ENCODE measurements around the gene AGPAT3. TPM values are rescaled to one million over a fixed set of nuclear protein-coding genes. Genes with fewer than 3 reads are reported as not detected.

Gene AGPAT3
- total RNA-seq, 1 donor from 2014 or later, result 7.8 TPM

DNA sequence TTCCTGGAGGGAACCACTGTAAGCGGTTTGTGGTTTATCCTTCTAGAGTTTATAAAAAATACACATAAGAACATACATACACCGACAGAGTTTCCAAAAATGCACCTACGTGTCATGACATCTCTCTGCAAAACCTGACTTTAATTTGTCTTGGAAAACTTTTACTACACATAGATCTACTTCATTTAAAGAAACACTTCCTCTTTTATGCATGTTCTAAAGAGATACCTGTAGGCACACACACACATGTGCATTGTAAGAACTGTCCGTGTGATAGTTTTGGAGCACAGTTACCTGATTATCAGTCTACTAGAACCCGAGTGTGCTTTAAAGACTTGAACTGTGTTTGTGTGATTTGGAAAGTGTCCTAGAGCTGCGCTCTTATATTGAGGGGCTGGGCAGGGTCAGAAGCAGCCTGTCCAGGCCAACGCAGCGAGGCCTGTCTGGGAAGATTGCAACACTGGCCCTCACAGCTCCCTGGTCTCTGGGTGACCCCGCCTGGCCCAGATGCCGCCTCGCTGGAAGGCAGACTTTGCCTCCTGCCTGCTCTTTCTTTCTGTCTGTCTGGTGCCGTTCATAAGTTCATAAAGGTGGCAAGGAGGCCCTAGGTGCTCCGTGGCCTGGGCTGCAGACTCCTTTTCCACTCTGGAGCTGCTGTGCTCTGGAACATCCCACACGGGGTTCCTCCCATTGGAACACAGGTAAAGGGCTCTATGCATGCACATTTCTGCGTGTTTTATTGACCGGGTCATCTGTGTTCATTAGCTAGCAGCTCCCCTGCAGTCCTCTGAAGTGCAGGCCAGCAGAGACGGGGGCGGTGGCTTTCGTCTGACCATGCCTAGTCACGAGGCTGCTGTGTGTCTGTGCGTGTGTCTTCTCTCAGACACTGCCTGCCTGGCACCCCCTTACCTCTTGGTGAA lies 46.3 kb downstream of the AGPAT3 start:
- peak overlapping the region; percentile 11 for H3K4me3 Mint-ChIP-seq
- peak overlapping the region; percentile 42 for H3K27ac Mint-ChIP-seq
- H3K4me3 ChIP-seq, result no peak overlapping the region
- no peaks in the 10 kb centered on the region for H3K36me3 ChIP-seq
- H2AFZ ChIP-seq (replicated peaks), result no peak overlapping the region
- no peak overlapping the region for H3K27ac ChIP-seq
- no peaks in the 10 kb centered on the region for H3K4me1 ChIP-seq
- no peaks in the 10 kb centered on the region for H3K27me3 ChIP-seq
- H3K9ac ChIP-seq, result no peak overlapping the region
- TF ChIP-seq EZH2 (IDR thresholded peaks at IDR 0.05), result no peak
- no peak for TF ChIP-seq EZH2phosphoT487 (IDR thresholded peaks at IDR 0.05)
- TF ChIP-seq, protein P1, sequence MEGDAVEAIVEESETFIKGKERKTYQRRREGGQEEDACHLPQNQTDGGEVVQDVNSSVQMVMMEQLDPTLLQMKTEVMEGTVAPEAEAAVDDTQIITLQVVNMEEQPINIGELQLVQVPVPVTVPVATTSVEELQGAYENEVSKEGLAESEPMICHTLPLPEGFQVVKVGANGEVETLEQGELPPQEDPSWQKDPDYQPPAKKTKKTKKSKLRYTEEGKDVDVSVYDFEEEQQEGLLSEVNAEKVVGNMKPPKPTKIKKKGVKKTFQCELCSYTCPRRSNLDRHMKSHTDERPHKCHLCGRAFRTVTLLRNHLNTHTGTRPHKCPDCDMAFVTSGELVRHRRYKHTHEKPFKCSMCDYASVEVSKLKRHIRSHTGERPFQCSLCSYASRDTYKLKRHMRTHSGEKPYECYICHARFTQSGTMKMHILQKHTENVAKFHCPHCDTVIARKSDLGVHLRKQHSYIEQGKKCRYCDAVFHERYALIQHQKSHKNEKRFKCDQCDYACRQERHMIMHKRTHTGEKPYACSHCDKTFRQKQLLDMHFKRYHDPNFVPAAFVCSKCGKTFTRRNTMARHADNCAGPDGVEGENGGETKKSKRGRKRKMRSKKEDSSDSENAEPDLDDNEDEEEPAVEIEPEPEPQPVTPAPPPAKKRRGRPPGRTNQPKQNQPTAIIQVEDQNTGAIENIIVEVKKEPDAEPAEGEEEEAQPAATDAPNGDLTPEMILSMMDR (IDR thresholded peaks at IDR 0.05), result no peak
- H3K9me3 ChIP-seq (ENCODE audit: low read depth), result no peaks in the 10 kb centered on the region
- peaks cover 12% of the 10 kb centered on the region for H3K27me3 Mint-ChIP-seq (ENCODE audit: insufficient read depth, low read depth)
- no peak for DNase-seq (ENCODE audit: low spot score)
- peaks cover 55% of the 10 kb centered on the region for H3K4me1 Mint-ChIP-seq
- H3K79me2 ChIP-seq (ENCODE audit: low read depth), result no peaks in the 10 kb centered on the region
- H3K4me2 ChIP-seq, result no peak overlapping the region
- H3K9me3 Mint-ChIP-seq, result peaks cover 6% of the 10 kb centered on the region
- no peaks in the 10 kb centered on the region for H3F3A ChIP-seq (ENCODE audit: low read depth)
- peaks cover 13% of the 10 kb centered on the region for H3K36me3 Mint-ChIP-seq
- H4K20me1 ChIP-seq (ENCODE audit: low read depth), result no peaks in the 10 kb centered on the region

DNA sequence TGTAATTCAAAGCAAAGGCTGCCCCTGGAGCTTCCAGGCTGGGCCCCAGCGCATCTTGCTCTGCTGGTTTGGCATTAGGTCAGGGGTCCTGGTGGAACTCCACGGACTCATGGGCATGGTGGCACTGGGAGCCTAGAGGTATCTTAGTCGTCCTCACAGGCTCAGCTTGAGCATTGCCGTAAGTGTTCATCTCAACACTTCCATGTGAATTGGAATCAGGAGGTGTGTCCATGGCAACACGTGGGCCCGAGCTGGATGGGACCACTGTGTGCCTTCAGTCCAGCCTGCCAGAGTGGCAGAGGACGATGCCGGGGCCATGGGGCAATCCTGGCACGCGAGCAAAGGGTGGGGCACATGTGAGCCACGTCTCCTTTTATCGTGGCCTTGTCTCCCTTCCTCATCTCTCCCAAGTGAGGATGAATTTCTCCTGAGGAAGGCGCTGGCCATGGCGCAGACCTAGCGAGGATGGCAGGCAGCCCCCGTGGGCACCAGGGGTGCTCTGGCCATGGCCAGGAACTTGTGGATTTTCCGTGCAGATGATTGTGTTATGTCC lies 47.0 kb downstream of the AGPAT3 start:
- peaks cover 13% of the 10 kb centered on the region for H3K36me3 Mint-ChIP-seq
- no peaks in the 10 kb centered on the region for H4K20me1 ChIP-seq (ENCODE audit: low read depth)
- H3K9me3 ChIP-seq (ENCODE audit: low read depth), result no peaks in the 10 kb centered on the region

DNA sequence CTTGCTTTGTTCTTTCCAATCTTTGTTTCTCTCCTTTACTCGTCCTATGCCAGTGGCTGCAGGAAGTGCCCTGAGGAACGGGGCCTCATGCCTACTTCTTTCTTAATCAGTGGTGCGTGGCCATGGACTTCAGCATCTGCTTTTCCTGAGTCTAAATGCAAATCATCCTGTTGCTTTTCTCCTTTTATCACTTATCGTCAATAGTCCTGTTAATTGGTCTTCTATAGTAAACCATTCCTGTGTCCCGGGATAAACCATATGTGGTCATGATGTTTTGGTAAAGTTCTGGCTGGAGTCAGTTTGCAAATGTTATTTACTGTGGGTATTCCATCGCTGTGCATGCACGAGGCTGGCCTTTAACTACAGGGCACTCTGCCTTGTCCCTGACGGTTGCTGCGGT lies 47.5 kb downstream of the AGPAT3 start:
- DNase-seq (ENCODE audit: low spot score), result no peak
- no peak overlapping the region for H3K27ac ChIP-seq
- H3K4me3 ChIP-seq, result no peak overlapping the region
- no peaks in the 10 kb centered on the region for H3K4me1 ChIP-seq
- no peak overlapping the region for H3K4me3 Mint-ChIP-seq
- H3K36me3 Mint-ChIP-seq, result peaks cover 13% of the 10 kb centered on the region
- H3K4me1 Mint-ChIP-seq, result peaks cover 64% of the 10 kb centered on the region
- no peaks in the 10 kb centered on the region for H3K36me3 ChIP-seq
- peak overlapping the region; percentile 64 for H3K27ac Mint-ChIP-seq
- H3K9ac ChIP-seq, result no peak overlapping the region
- no peaks in the 10 kb centered on the region for H3K9me3 ChIP-seq (ENCODE audit: low read depth)
- H3F3A ChIP-seq (ENCODE audit: low read depth), result no peaks in the 10 kb centered on the region
- no peaks in the 10 kb centered on the region for H3K79me2 ChIP-seq (ENCODE audit: low read depth)
- H3K27me3 Mint-ChIP-seq (ENCODE audit: insufficient read depth, low read depth), result peaks cover 14% of the 10 kb centered on the region
- TF ChIP-seq EZH2phosphoT487 (IDR thresholded peaks at IDR 0.05) (no peak), EZH2 (IDR thresholded peaks at IDR 0.05) (no peak)
- TF ChIP-seq, protein P1 (IDR thresholded peaks at IDR 0.05), result no peak
- no peak overlapping the region for H2AFZ ChIP-seq (replicated peaks)
- peaks cover 6% of the 10 kb centered on the region for H3K9me3 Mint-ChIP-seq
- no peaks in the 10 kb centered on the region for H4K20me1 ChIP-seq (ENCODE audit: low read depth)
- no peaks in the 10 kb centered on the region for H3K27me3 ChIP-seq
- H3K4me2 ChIP-seq, result no peak overlapping the region

More for the DNA sequence above, 47.0 kb downstream of the AGPAT3 start:
- peaks cover 61% of the 10 kb centered on the region for H3K4me1 Mint-ChIP-seq
- Histone ChIP-seq H3K4me2 (no peak overlapping the region), H2AFZ (replicated peaks) (no peak overlapping the region), H3K4me1 (no peaks in the 10 kb centered on the region), H3K27ac (no peak overlapping the region), H3K4me3 (no peak overlapping the region), H3K9ac (no peak overlapping the region), H3K79me2 (ENCODE audit: low read depth) (no peaks in the 10 kb centered on the region), H3K27me3 (no peaks in the 10 kb centered on the region), H3K36me3 (no peaks in the 10 kb centered on the region), H3F3A (ENCODE audit: low read depth) (no peaks in the 10 kb centered on the region)
- TF ChIP-seq, protein P1 (IDR thresholded peaks at IDR 0.05), result no peak
- TF ChIP-seq EZH2 (IDR thresholded peaks at IDR 0.05), result no peak
- peaks cover 12% of the 10 kb centered on the region for H3K27me3 Mint-ChIP-seq (ENCODE audit: insufficient read depth, low read depth)
- no peak overlapping the region for H3K4me3 Mint-ChIP-seq
- no peak for DNase-seq (ENCODE audit: low spot score)
- H3K9me3 Mint-ChIP-seq, result peaks cover 6% of the 10 kb centered on the region
- peak overlapping the region; percentile 64 for H3K27ac Mint-ChIP-seq
